SK-MEL-5 (cell line): ENCODE results near the gene PAX7. TPM values are rescaled to one million over a fixed set of nuclear protein-coding genes. Genes with fewer than 3 reads are reported as not detected.

ENCODE experiments used
- DNase-seq: peaks from one replicate; pipeline ENCODE4 v3.0.0-alpha.2; 2016; ENCODE audit warnings: low read depth, low spot score
- in situ Hi-C: cut with HindIII; loops from 2 replicates; pipeline ENCODE4 v1.10.0; 2016; ENCODE audit warnings: low sequenced_read_pairs, high pct_unique_total_duplicates, low pct_unique_long_range_greater_than_20kb
- small RNA-seq, 2 experiments: library from RNA; depleted of rRNA; stranded (forward); fragments of <200 nt; gene quantifications; one replicate each; pipeline ENCODE3, GENCODE V24; 2014
- total RNA-seq: library from RNA; depleted of rRNA; stranded (reverse); fragments of >200 nt; shearing (Covaris generic); gene quantifications from 2 replicates; pipeline ENCODE4 v1.2.3, GENCODE V29; 2014; rRNA removed

The PAX7 gene
- total RNA-seq, 1 experiment from 2014 or later = not detected

DNA sequence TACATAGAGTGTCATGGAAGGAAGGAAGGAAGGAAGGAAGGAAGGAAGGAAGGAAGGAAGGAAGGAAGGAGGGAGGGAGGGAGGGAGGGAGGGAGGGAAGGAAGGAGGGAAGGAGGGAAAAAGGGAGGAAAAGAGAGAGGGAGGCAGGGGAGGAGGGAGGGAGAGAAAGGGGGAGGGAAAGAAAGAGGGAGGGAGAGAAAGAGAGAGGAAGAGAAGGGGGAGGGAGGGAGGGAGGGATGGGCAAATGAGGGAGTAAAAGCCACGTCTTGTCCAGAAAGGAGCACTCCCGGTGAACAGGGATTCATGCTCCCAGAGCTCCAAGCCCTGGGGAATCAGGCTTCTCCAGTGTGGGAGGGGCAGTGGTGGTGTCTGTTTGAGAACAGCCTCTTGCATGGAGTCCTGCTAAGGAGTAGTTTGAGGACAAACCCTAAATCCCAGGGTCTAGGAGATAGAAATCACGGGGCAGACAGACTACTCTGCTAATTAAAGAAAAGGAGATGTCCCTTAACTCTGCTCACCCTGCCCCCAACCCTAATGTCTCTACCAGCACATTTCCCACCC, 157.3 kb downstream of the PAX7 start:
- in situ Hi-C loops = no loop called here
- no peak for DNase-seq

DNA sequence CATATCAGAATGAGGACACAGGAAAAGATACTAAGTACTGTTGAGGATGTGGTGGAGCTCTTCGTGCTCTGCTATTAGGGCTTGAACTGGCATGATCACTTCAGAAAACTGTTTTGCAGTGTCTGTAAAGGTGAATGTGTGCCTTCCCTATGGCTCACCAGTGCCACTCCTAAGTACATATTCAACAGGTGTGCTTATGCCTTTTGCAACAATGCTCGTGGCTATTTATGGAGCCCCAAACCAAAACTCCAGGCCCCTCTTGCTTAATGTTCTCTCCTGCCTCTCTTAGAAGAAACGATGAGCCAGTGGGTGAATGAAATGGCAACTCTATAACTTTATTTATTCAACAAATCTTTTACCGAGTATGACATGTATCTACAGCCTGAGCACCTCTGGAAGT, 158.6 kb downstream of the PAX7 start:
- DNase-seq = no peak
- in situ Hi-C loops = no loop called here

DNA sequence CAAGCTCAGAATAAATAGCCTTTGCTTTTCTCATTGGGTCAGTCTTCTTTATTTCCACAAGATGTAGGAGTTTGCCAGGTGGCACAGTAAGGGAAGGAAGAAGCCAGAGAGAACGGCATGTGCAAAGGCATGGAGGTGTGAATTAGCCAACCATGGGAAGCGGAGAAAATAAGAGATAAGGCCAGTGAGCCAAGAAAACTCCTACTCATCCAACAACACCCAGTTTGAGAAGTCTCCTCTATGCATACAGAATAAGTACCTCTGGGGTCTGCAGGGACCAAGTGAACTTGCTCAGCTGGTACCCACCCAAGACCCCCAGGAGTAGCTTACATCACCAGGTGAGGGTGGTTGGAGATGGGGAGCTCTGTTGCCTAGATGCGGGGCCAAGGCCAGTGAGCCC, 162.1 kb downstream of the PAX7 start:
- in situ Hi-C loops = no loop called here
- DNase-seq = no peak

DNA sequence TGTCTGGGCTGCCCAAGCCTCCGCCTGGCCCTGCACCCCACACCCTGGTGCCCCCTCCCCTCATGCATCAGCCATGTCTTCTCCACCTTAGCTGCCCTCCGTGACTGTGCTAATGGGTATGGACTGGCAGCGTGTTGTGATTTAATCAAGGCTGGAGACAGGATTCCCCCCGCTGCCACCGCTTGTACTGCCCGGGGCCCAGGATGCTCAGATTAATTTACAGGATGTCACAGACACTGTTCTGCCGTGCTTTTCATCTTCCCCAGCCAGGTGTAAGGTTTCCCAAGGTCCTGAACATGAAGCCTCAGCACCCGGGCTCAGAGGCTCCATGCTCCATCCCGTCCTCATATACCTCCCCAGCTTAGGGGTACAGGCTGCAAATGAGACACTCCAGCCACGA, 162.5 kb downstream of the PAX7 start:
- DNase-seq = no peak
- in situ Hi-C loops = no loop called here

DNA sequence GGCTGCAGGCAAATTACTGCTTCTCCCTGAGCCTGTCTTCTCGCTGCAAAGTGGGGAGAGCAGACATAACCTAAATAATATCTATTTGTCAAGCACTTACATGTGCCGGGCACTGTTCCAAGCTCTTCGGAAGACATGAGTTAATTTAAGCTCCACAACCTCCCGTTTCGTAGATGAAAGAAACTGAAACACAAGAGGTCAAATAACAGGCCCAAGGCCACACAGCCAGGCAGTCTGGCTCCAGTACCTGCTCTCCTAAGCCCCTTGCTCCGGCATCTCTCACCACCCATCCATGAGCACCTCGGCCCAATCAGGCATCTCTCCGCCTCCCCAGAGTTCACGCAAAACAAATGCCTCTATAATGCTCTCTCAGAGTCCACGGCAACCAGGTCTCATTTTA, 163.4 kb downstream of the PAX7 start:
- no peak for DNase-seq
- in situ Hi-C loops = no loop called here

DNA sequence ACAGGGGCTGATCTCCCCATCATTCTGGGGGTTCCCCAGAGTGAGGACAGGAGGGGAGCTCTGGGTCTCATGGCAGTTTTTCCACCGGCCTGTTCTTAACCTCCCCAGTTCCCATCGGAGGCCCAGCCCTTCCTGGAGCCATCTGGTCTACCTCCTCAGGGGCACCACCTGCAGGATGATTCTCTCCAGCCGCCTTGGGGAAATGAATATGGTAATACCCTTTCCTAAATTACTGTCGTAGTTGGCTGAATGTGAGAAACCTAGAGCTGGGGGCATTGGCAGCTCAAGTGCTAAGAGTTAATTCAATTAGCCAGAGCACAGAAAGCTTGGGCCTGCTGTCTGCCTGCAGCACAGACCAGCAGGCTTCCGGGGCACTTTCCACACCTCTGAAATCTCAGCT, 163.9 kb downstream of the PAX7 start:
- DNase-seq = peak; percentile 18
- in situ Hi-C loops = no loop called here

DNA sequence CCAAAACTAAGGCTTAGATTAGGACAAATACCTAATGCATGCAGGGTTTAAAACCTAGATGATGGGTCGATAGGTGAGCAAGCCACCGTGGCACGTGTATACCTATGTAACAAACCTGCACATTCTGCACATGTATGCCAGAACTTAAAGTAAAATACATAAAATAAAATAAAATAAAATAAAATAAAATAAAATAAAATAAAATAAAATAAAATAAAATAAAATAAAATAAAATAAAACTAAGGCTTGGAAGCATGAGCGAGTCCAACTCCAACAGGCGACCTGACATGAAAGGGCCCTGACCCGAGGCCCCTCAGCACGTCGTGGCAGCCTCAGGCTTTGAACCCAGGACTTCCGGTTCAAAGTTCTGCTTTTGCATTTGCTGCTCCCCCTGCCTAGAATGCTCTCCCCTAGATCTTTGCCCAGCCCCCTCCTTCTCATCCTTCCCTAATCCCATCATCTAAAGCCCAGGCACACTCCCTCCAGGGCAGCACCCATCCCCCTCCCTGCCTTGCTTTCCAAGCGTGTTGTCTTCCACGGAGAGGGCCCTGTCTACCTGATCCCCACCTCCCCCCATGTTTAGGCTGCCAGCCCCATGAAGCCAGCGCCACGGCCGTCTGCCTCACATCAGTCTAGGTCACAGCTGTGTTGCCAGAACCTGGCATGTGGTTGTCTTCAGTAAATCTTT, 164.5 kb downstream of the PAX7 start:
- DNase-seq = no peak
- in situ Hi-C loops = no loop called here

DNA sequence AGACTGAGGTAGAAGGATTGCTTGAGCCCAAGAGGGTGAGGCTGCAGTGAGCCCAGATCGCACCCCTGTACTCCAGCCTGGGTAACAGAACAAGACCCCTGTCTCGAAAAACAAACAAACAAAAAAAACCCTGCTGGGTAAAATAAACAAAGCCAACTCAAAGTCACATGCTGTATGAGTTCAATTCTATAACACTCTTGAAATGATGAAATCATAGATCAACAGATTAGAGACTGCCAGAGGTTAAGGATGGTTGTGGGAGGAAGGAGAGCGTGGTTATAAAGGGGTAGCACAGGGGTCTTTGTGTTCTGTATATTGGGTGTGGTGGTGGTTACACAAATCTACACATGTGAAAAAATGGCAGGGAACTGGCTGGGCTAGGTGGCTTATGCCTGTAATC, 166.3 kb downstream of the PAX7 start:
- in situ Hi-C loops = no loop called here

More for the DNA sequence above, 166.3 kb downstream of the PAX7 start:
- DNase-seq = no peak

Small RNA genes within 50 kb of the gene (small RNA-seq; reads per million reads assigned to genes)
- gene AL031737.1 = 0 reads per million in 2 experiments

Other genes with a start within 250 kb of the PAX7 start
- gene KLHDC7A, start 149.9 kb upstream of the PAX7 start, total RNA-seq = not detected in 2 replicates
- gene TAS1R2, start 228.8 kb downstream of the PAX7 start, total RNA-seq = not detected in 2 replicates